Loucy (cell line): ENCODE data around the gene NR2F1-AS1.

Experiments used
- H2AFZ ChIP-seq: fragments of 200-600 bp; sonication (generic); 2 replicates; pipeline ENCODE4 v1.6.0; 2016; ENCODE audit warnings: antibody characterized with exemption, mild to moderate bottlenecking, low read length, moderate library complexity
- H3F3A ChIP-seq: fragments of 200-600 bp; 2 replicates; pipeline ENCODE4 v1.6.0; 2016; ENCODE audit warnings: antibody characterized with exemption, low read depth, mild to moderate bottlenecking
- H3K27me3 ChIP-seq: fragments of 200-600 bp; sonication (generic); 2 replicates; pipeline ENCODE4 v1.6.1; 2014; ENCODE audit warnings: low read length, mild to moderate bottlenecking; ENCODE audit not compliant: insufficient read depth, poor library complexity, severe bottlenecking
- H3K36me3 ChIP-seq: fragments of 200-600 bp; sonication (generic); 2 replicates; pipeline ENCODE4 v1.6.1; 2016; ENCODE audit warnings: low read length; ENCODE audit not compliant: insufficient read depth
- H3K4me1 ChIP-seq: fragments of 200-600 bp; sonication (generic); 2 replicates; pipeline ENCODE4 v1.5.1; 2014; ENCODE audit warnings: low read length, mild to moderate bottlenecking; ENCODE audit not compliant: insufficient read depth, poor library complexity, severe bottlenecking
- H3K4me2 ChIP-seq: fragments of 200-600 bp; sonication (generic); 2 replicates; pipeline ENCODE4 v1.6.0; 2014; ENCODE audit warnings: antibody characterized with exemption, low read length, low read depth, mild to moderate bottlenecking; ENCODE audit not compliant: poor library complexity, severe bottlenecking
- H3K4me3 ChIP-seq: fragments of 200-600 bp; sonication (generic); 2 replicates; pipeline ENCODE4 v1.5.1; 2014; ENCODE audit warnings: low read length, mild to moderate bottlenecking, mixed read lengths; ENCODE audit not compliant: poor library complexity, severe bottlenecking
- H3K79me2 ChIP-seq: fragments of 200-600 bp; sonication (generic); 2 replicates; pipeline ENCODE4 v1.6.1; 2014; ENCODE audit warnings: low read length; ENCODE audit not compliant: insufficient read depth
- H3K9ac ChIP-seq: fragments of 200-600 bp; sonication (generic); 2 replicates; pipeline ENCODE4 v1.6.0; 2014; ENCODE audit warnings: mild to moderate bottlenecking, low read depth, low read length, moderate library complexity; ENCODE audit not compliant: poor library complexity, severe bottlenecking
- H3K9me2 ChIP-seq: fragments of 200-600 bp; sonication (generic); replicated peaks from 2 replicates; pipeline ENCODE4 v1.6.1; 2016; ENCODE audit warnings: low read depth, low read length, mixed read lengths
- H3K9me3 ChIP-seq: fragments of 200-600 bp; sonication (generic); 2 replicates; pipeline ENCODE4 v1.6.1; 2014; ENCODE audit warnings: mild to moderate bottlenecking, antibody characterized with exemption, low read length, low read depth; ENCODE audit not compliant: insufficient read depth
- H4K20me1 ChIP-seq: fragments of 200-600 bp; sonication (generic); 2 replicates; pipeline ENCODE4 v1.6.0; 2014; ENCODE audit warnings: antibody characterized with exemption, low read length, mild to moderate bottlenecking; ENCODE audit not compliant: insufficient read depth, poor library complexity, severe bottlenecking
- EZH2phosphoT487 ChIP-seq: fragments of 200-600 bp; IDR thresholded peaks from 2 replicates; pipeline ENCODE4 v1.6.1; 2018; ENCODE audit warnings: antibody characterized with exemption, mild to moderate bottlenecking, moderate library complexity, borderline replicate concordance
- TF ChIP-seq, protein P1 (sequence below): fragments of 200-600 bp; sonication (generic); conservative IDR thresholded peaks from 2 replicates; pipeline ENCODE4 v1.5.1; 2014; ENCODE audit warnings: mild to moderate bottlenecking, antibody characterized with exemption, low read length

Gene NR2F1-AS1

DNA sequence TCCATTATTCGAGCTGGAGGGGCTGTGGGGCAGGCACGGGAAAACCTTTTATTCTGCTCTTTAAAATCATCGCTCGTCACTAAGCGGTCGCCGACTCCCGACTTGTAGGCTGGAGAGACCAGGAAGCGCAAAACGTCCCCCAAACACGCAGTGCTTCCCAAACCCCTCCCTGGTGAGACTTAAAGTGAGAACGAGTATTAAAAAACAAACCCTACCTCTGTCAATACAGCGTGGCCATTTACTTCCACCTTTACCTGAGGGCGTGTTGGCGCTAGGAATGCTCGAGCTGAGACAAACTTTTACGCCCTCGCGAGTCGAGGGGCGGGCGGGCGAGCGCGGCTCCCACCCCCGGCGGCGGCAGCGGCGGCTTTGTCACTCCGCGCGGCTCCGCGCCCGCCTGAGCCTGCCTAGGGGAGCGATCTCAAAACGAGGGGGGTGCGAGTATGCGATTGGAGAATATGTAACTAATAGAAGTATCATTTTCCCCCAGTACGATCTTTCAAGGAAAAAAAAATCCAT, at the start of gene NR2F1-AS1:
Gene NR2F1-AS1 (minus strand): TSS at position 293 of the 519 bp plus-strand sequence.
- Histone ChIP-seq H2AFZ (peak within 1 kb of the TSS; percentile 73; the same call in 1 of the 2 replicates), H3K9ac (peak within 1 kb of the TSS; percentile 32), H3K27me3 (no peaks in the 10 kb centered on the region)

DNA sequence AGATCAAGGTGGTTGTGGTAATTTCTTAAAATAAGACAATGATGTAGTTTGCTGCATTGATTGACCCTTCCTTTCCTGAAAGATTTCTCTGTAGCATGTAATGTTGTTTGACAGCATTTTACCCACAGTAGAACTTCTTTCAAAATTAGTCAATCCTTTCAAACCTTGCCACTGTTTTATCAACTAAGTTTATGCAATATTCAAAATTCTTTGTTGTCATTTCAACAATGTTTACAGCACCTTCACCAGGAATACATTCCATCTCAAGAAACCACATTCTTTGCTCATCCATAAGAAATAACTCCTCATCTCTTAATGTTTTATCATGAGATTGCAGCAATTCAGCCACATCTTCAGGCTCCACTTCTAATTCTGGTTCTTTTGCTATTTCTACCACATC, 45.8 kb upstream of the NR2F1-AS1 start:
- no peak overlapping the region for H3K9ac ChIP-seq
- TF ChIP-seq EZH2phosphoT487: no peak
- TF ChIP-seq, protein P1, sequence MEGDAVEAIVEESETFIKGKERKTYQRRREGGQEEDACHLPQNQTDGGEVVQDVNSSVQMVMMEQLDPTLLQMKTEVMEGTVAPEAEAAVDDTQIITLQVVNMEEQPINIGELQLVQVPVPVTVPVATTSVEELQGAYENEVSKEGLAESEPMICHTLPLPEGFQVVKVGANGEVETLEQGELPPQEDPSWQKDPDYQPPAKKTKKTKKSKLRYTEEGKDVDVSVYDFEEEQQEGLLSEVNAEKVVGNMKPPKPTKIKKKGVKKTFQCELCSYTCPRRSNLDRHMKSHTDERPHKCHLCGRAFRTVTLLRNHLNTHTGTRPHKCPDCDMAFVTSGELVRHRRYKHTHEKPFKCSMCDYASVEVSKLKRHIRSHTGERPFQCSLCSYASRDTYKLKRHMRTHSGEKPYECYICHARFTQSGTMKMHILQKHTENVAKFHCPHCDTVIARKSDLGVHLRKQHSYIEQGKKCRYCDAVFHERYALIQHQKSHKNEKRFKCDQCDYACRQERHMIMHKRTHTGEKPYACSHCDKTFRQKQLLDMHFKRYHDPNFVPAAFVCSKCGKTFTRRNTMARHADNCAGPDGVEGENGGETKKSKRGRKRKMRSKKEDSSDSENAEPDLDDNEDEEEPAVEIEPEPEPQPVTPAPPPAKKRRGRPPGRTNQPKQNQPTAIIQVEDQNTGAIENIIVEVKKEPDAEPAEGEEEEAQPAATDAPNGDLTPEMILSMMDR: no peak

More for the DNA sequence above, at the start of gene NR2F1-AS1:
- H3K9me3 ChIP-seq: no peaks in the 10 kb centered on the region
- no peaks in the 10 kb centered on the region for H3K9me2 ChIP-seq
- no peaks in the 10 kb centered on the region for H3F3A ChIP-seq
- no peaks in the 10 kb centered on the region for H3K4me1 ChIP-seq
- peak within 1 kb of the TSS; percentile 68 for H3K4me2 ChIP-seq
- H3K36me3 ChIP-seq: no peaks in the 10 kb centered on the region
- H3K79me2 ChIP-seq: no peaks in the 10 kb centered on the region
- TF ChIP-seq EZH2phosphoT487: no peak
- TF ChIP-seq, protein P1: no peak
- peak within 1 kb of the TSS; percentile 69 for H3K4me3 ChIP-seq
- no peaks in the 10 kb centered on the region for H4K20me1 ChIP-seq

DNA sequence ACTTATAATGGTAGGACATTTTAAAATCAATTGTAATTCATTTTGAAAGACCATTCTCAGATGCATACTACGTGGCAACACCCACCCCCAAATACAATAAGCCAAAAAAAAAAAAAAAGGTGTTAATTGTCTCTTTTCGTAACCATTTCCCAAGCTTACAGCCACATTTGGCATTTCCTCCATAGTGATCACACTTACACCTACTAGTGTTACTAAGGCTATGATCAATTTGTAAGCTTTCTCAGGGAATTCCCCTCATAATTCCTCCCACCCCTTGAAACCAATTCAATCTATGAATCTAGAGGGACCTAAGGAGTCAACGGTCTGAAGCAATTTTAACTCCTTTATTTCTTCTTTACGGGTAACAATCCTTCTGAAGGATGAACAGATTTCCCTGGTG, 42.1 kb upstream of the NR2F1-AS1 start:
- no peaks in the 10 kb centered on the region for H3K4me1 ChIP-seq
- H3F3A ChIP-seq: no peaks in the 10 kb centered on the region
- H3K9me3 ChIP-seq: no peaks in the 10 kb centered on the region
- no peak overlapping the region for H3K9ac ChIP-seq
- no peak overlapping the region for H3K4me3 ChIP-seq
- no peaks in the 10 kb centered on the region for H3K79me2 ChIP-seq
- H3K4me2 ChIP-seq: no peak overlapping the region
- H3K9me2 ChIP-seq: no peaks in the 10 kb centered on the region
- H3K27me3 ChIP-seq: no peaks in the 10 kb centered on the region
- H4K20me1 ChIP-seq: no peaks in the 10 kb centered on the region
- H3K36me3 ChIP-seq: no peaks in the 10 kb centered on the region
- TF ChIP-seq, protein P1: no peak
- TF ChIP-seq EZH2phosphoT487: no peak
- no peak overlapping the region for H2AFZ ChIP-seq

More for the DNA sequence above, 45.8 kb upstream of the NR2F1-AS1 start:
- Histone ChIP-seq H3K27me3 (no peaks in the 10 kb centered on the region), H3K9me2 (no peaks in the 10 kb centered on the region), H3F3A (no peaks in the 10 kb centered on the region), H3K9me3 (no peaks in the 10 kb centered on the region), H3K79me2 (no peaks in the 10 kb centered on the region), H3K4me2 (no peak overlapping the region), H4K20me1 (no peaks in the 10 kb centered on the region), H3K4me1 (no peaks in the 10 kb centered on the region), H3K36me3 (no peaks in the 10 kb centered on the region), H3K4me3 (no peak overlapping the region), H2AFZ (no peak overlapping the region)
